ENCODE data around the gene NTRK3.

NTRK3 gene

GRCh38 chr15:88231909-88232644 lies 24.5 kb downstream of the NTRK3 start:
- DNase-seq (ENCODE audit: low read depth in 1 of 2, low spot score in 1 of 2) = no peak

GRCh38 chr15:88230823-88231222 lies 25.7 kb downstream of the NTRK3 start:
- DNase-seq (ENCODE audit: low read depth in 1 of 2, low spot score in 1 of 2) = no peak

- DNase-seq (ENCODE audit: low read depth in 1 of 2, low spot score in 1 of 2) = no peak
These were observed 31.1 kb downstream of the NTRK3 start for GRCh38 chr15:88225461-88225860.

GRCh38 chr15:88223084-88223483 lies 33.5 kb downstream of the NTRK3 start:
- DNase-seq (ENCODE audit: low read depth in 1 of 2, low spot score in 1 of 2) = no peak

GRCh38 chr15:88221836-88222235 lies 34.7 kb downstream of the NTRK3 start:
- DNase-seq (ENCODE audit: low read depth in 1 of 2, low spot score in 1 of 2) = no peak

- no peak for DNase-seq (ENCODE audit: low read depth in 1 of 2, low spot score in 1 of 2)
These were observed 35.9 kb downstream of the NTRK3 start for GRCh38 chr15:88220443-88221335.

- DNase-seq (ENCODE audit: low read depth in 1 of 2, low spot score in 1 of 2) = no peak
These were observed 36.9 kb downstream of the NTRK3 start for GRCh38 chr15:88219623-88220022.

- DNase-seq (ENCODE audit: low read depth in 1 of 2, low spot score in 1 of 2) = no peak
These were observed 37.9 kb downstream of the NTRK3 start for GRCh38 chr15:88218557-88219221.

- no peak for DNase-seq (ENCODE audit: low read depth in 1 of 2, low spot score in 1 of 2)
These were observed 41.4 kb downstream of the NTRK3 start for GRCh38 chr15:88215066-88215648.

GRCh38 chr15:88209111-88209510 lies 47.4 kb downstream of the NTRK3 start:
- no peak for DNase-seq (ENCODE audit: low read depth in 1 of 2, low spot score in 1 of 2)

- no peak for DNase-seq (ENCODE audit: low read depth in 1 of 2, low spot score in 1 of 2)
These were observed 48.1 kb downstream of the NTRK3 start for GRCh38 chr15:88208396-88208795.

GRCh38 chr15:88207565-88207964 lies 49.0 kb downstream of the NTRK3 start:
- DNase-seq (ENCODE audit: low read depth in 1 of 2, low spot score in 1 of 2) = no peak

- no peak for DNase-seq (ENCODE audit: low read depth in 1 of 2, low spot score in 1 of 2)
These were observed 52.0 kb downstream of the NTRK3 start for GRCh38 chr15:88204584-88204983.

- DNase-seq (ENCODE audit: low read depth in 1 of 2, low spot score in 1 of 2) = no peak
These were observed 54.3 kb downstream of the NTRK3 start for GRCh38 chr15:88202231-88202630.

GRCh38 chr15:88201207-88201606 lies 55.3 kb downstream of the NTRK3 start:
- no peak for DNase-seq (ENCODE audit: low read depth in 1 of 2, low spot score in 1 of 2)

GRCh38 chr15:88196961-88197360 lies 59.6 kb downstream of the NTRK3 start:
- no peak for DNase-seq (ENCODE audit: low read depth in 1 of 2, low spot score in 1 of 2)

- no peak for DNase-seq (ENCODE audit: low read depth in 1 of 2, low spot score in 1 of 2)
These were observed 62.4 kb downstream of the NTRK3 start for GRCh38 chr15:88194162-88194561.

- no peak for DNase-seq (ENCODE audit: low read depth in 1 of 2, low spot score in 1 of 2)
These were observed 63.1 kb downstream of the NTRK3 start for GRCh38 chr15:88193415-88193814.

- no peak for DNase-seq (ENCODE audit: low read depth in 1 of 2, low spot score in 1 of 2)
These were observed 64.8 kb downstream of the NTRK3 start for GRCh38 chr15:88191812-88192165.

- no peak for DNase-seq (ENCODE audit: low read depth in 1 of 2, low spot score in 1 of 2)
These were observed 66.3 kb downstream of the NTRK3 start for GRCh38 chr15:88190232-88190631.

GRCh38 chr15:88188300-88188699 lies 68.2 kb downstream of the NTRK3 start:
- no peak for DNase-seq (ENCODE audit: low read depth in 1 of 2, low spot score in 1 of 2)

- no peak for DNase-seq (ENCODE audit: low read depth in 1 of 2, low spot score in 1 of 2)
These were observed 69.3 kb downstream of the NTRK3 start for GRCh38 chr15:88187195-88187594.

All from activated T-helper 1 cell treated with anti-CD3 and anti-CD28 coated beads, Interleukin-2, amount 50 U/mL, for 16 hours (primary cell).